Dermis blood vessel endothelial cell (primary cell): ENCODE data around the gene MREG. TPM values are rescaled to one million over a fixed set of nuclear protein-coding genes. Genes with fewer than 3 reads are reported as not detected.

Experiments
- total RNA-seq: library from RNA; depleted of rRNA; stranded (reverse); fragments of >200 nt; gene quantifications from 2 replicates; pipeline ENCODE4 v1.2.3, GENCODE V29; 2014

Gene MREG
- total RNA-seq, 1 donor from 2014 or later: 2.0 TPM

Other genes starting within 250 kb of the MREG start
- gene PECR, start 68.3 kb upstream of the MREG start, total RNA-seq: 10.2 and 18.9 TPM in 2 replicates
- gene TMEM169, start 68.4 kb upstream of the MREG start, total RNA-seq: 0.37 and 0.85 TPM in 2 replicates
- gene XRCC5, start 95.8 kb upstream of the MREG start, total RNA-seq: 272 and 383 TPM in 2 replicates